Left ventricle myocardium inferior (tissue), 1 donor: Measurements from ENCODE around the gene SIPA1. TPM values are rescaled to one million over a fixed set of nuclear protein-coding genes. Genes with fewer than 3 reads are reported as not detected.
A peak's percentile ranks its signal among the peaks of the same experiment; 100 is the strongest.

ENCODE experiments used
- DNase-seq: peaks from one replicate; pipeline ENCODE4 v3.0.0-alpha.2; 2020
- H3K27ac ChIP-seq: fragments of 200-600 bp; replicated peaks from 2 replicates; pipeline ENCODE4 v1.8.0; 2021
- H3K27me3 ChIP-seq: fragments of 200-600 bp; 2 replicates; pipeline ENCODE4 v1.8.0; 2021; ENCODE audit warnings: low read depth
- H3K36me3 ChIP-seq: fragments of 200-600 bp; 2 replicates; pipeline ENCODE4 v1.8.0; 2021
- H3K4me1 ChIP-seq: fragments of 200-600 bp; 2 replicates; pipeline ENCODE4 v1.8.0; 2021
- H3K4me3 ChIP-seq: fragments of 200-600 bp; 2 replicates; pipeline ENCODE4 v1.8.0; 2021; ENCODE audit warnings: mild to moderate bottlenecking, moderate library complexity
- H3K9me3 ChIP-seq: fragments of 200-600 bp; replicated peaks from 2 replicates; pipeline ENCODE4 v1.8.0; 2021
- intact Hi-C: fragments of 100-400 bp; cut with micrococcal nuclease; formaldehyde crosslinking; loops from one replicate; pipeline ENCODE4 v1.11.0; 2022
- total RNA-seq: library from RNA; stranded (reverse); fragmentation: NEBNext Ultra II Directional; extraction: Animal tissue kit (Norgen Biotek cat#: 25700); gene quantifications from one replicate; pipeline ENCODE4 v1.2.1, GENCODE V29; 2021
- TF ChIP-seq, protein P1 (sequence below): fragments of 200-600 bp; IDR thresholded peaks from 2 replicates; pipeline ENCODE4 v1.8.0; 2021; ENCODE audit warnings: antibody characterized with exemption, mild to moderate bottlenecking, borderline replicate concordance
- donor health status: DM: no; HTN: yes; CAD: no; lungs with severe emphysema.

The SIPA1 gene
- total RNA-seq, 1 donor from 2014 or later, result 21.0 TPM

- TF ChIP-seq, protein P1, sequence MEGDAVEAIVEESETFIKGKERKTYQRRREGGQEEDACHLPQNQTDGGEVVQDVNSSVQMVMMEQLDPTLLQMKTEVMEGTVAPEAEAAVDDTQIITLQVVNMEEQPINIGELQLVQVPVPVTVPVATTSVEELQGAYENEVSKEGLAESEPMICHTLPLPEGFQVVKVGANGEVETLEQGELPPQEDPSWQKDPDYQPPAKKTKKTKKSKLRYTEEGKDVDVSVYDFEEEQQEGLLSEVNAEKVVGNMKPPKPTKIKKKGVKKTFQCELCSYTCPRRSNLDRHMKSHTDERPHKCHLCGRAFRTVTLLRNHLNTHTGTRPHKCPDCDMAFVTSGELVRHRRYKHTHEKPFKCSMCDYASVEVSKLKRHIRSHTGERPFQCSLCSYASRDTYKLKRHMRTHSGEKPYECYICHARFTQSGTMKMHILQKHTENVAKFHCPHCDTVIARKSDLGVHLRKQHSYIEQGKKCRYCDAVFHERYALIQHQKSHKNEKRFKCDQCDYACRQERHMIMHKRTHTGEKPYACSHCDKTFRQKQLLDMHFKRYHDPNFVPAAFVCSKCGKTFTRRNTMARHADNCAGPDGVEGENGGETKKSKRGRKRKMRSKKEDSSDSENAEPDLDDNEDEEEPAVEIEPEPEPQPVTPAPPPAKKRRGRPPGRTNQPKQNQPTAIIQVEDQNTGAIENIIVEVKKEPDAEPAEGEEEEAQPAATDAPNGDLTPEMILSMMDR, result no peak
- DNase-seq, result no peak
- Histone ChIP-seq H3K27me3 (no peaks in the 10 kb centered on the region), H3K9me3 (no peaks in the 10 kb centered on the region), H3K36me3 (peaks cover 43% of the 10 kb centered on the region), H3K4me3 (peak overlapping the region; percentile 99), H3K4me1 (peaks cover 55% of the 10 kb centered on the region), H3K27ac (peak overlapping the region; percentile 100)
- intact Hi-C loops, result no loop called here
Observed at GRCh38 chr11:65662247-65662798, 24.4 kb downstream of the SIPA1 start.

DNA sequence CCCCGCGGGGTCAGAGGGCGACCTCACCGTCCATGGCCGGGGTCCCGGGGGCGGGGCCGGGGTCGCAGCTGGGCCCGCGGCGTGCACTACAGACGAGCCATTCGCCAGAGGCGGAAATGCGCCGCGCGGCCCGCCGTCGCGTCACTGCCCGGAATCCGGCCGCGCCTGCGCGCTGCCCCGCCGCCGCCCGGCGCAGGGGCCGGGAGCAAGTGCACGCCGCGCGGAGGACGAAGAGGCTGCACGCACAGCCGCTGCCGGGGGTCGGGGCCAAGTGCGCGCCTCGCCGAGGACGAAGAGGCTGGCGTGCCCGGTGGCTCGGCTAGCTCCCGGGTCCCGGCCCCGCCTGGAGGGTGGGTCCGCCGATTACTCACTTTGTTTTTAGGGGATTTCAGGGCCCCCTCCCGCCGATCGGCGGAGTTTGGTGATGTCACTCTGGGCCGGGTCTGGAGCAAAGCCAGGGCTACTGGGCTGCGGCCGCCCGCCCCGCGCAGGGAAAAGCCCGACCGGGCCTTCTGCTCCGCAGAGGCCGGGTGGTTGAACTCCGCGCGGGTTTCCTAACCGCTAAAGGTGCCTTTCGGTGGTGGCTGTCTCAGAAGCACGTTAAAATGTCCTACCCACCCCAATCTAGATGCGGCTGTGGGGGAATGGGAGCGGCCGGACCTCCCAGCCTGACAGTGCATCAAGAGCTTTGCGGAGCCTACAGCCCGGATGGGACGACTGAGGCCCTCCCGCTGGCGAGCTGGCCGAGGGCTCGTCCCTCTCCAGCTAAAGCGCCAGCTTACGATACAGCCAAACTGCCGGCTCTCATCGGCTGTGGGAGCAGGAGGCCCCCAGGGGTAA is 25.1 kb downstream of the SIPA1 start, which contains the start of gene RELA:
RELA (minus strand) TSS at position 118 of the 840 bp plus-strand sequence; CDS start at position 34, 84 bp downstream.
- intact Hi-C loops, result no loop called here
- TF ChIP-seq, protein P1, result no peak

GRCh38 chr11:65663639-65664200 is 25.8 kb downstream of the SIPA1 start:
- TF ChIP-seq, protein P1, result no peak
- Histone ChIP-seq H3K9me3 (no peaks in the 10 kb centered on the region), H3K36me3 (peaks cover 29% of the 10 kb centered on the region), H3K27me3 (no peaks in the 10 kb centered on the region), H3K27ac (peak overlapping the region; percentile 100), H3K4me3 (peak overlapping the region; percentile 99), H3K4me1 (peaks cover 55% of the 10 kb centered on the region)
- intact Hi-C loops, result no loop called here
- DNase-seq, result peak; percentile 56

More for the DNA sequence above, 25.1 kb downstream of the SIPA1 start, which contains the start of gene RELA:
- H3K9me3 ChIP-seq, result no peaks in the 10 kb centered on the region
- no peaks in the 10 kb centered on the region for H3K27me3 ChIP-seq
- H3K27ac ChIP-seq, result peak within 1 kb of the TSS; percentile 100
- H3K4me1 ChIP-seq, result peaks cover 55% of the 10 kb centered on the region
- peak within 1 kb of the TSS; percentile 99 for H3K4me3 ChIP-seq
- peak; percentile 95 for DNase-seq
- peaks cover 36% of the 10 kb centered on the region for H3K36me3 ChIP-seq

DNA sequence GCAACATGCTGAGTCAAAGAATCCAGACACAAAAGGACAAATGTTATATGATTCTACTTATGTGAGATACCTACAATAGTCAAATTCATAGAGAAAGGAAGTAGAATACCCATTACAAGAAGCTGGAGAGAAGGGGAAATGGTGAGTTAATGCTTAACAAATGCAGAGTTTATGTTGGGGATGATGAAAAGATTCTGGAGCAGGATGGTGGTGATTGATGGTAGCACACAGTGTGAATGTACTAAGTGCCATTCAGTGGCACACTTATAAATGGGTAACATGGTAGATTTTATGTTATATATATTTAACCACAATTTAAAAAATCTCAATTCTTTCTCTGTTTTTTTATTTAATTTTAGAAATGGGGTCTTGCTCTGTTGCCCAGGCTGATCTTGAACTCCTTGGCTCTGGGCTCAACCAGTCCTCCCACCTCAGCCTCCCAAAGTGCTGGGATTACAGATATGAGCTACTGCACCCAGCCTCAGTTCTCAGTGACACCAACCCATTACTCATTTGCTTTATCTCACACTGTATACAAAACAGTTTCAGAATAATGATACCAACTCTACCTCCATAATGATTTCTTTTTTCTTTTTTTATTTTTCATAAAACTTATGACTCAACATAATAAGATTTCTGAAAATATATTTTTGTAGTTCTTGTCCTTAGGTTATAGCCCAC is 34.4 kb downstream of the SIPA1 start:
- Histone ChIP-seq H3K27me3 (no peaks in the 10 kb centered on the region), H3K4me3 (no peak overlapping the region), H3K36me3 (no peaks in the 10 kb centered on the region), H3K9me3 (no peaks in the 10 kb centered on the region), H3K4me1 (no peaks in the 10 kb centered on the region), H3K27ac (no peak overlapping the region)
- no peak for DNase-seq
- intact Hi-C loops, result no loop called here
- TF ChIP-seq, protein P1, result no peak

DNA sequence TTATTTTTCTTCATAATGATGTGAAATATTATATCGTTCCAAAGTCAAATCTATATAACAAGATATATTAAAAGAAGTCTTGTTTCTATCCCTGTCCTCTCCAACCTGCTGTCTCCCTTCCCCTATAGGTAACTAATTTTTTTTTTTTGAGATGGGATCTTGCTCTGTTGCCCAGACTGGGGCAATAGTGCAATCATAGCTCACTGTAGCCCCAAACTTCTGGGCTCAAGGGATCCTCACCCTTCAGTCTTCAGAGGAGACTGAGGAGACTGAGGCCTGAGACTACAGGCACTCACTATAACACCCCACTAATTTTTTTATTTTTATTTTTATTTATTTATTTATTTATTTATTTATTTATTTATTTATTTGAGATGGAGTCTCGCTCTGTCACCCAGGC is 35.1 kb downstream of the SIPA1 start:
- intact Hi-C loops, result no loop called here
- TF ChIP-seq, protein P1, result no peak
- no peaks in the 10 kb centered on the region for H3K36me3 ChIP-seq
- no peak overlapping the region for H3K27ac ChIP-seq
- H3K4me3 ChIP-seq, result no peak overlapping the region
- no peaks in the 10 kb centered on the region for H3K9me3 ChIP-seq
- H3K27me3 ChIP-seq, result no peaks in the 10 kb centered on the region
- DNase-seq, result no peak
- no peaks in the 10 kb centered on the region for H3K4me1 ChIP-seq
